OCI-LY7 (cell line): ENCODE results near the gene TAB3. TPM values are rescaled to one million over a fixed set of nuclear protein-coding genes. Genes with fewer than 3 reads are reported as not detected.

ENCODE experiments used
- BruUV-seq: library from RNA; stranded (reverse); fragments of 400-500 nt; replicated peaks from 2 replicates; lab custom pipeline; 2021; lab: Mats Ljungman, UMichigan
- CTCF ChIA-PET: fragments of 300-600 bp; sonication (Branson Sonifier 250); formaldehyde crosslinking; loops from one replicate; lab custom pipeline; 2022; ENCODE audit warnings: antibody characterized with exemption; ENCODE audit not compliant: unreplicated experiment; lab: Charles Lee
- POLR2A ChIA-PET: fragments of 300-600 bp; sonication (Branson Sonifier 250); formaldehyde crosslinking; loops from one replicate; lab custom pipeline; 2022; ENCODE audit warnings: antibody characterized with exemption; lab: Charles Lee
- DNase-seq: peaks from one replicate; pipeline ENCODE4 v3.0.0-alpha.2; 2015; ENCODE audit warnings: low spot score
- H2AFZ ChIP-seq: fragments of 200-600 bp; sonication (generic), shearing (Covaris generic); 2 replicates; pipeline ENCODE4 v1.6.1; 2014; ENCODE audit warnings: mild to moderate bottlenecking, antibody characterized with exemption, low read length, moderate library complexity
- H3K27ac ChIP-seq: fragments of 200-600 bp; sonication (generic); 2 replicates; pipeline ENCODE4 v1.5.1; 2014; ENCODE audit warnings: mixed run types, low read depth, mild to moderate bottlenecking, moderate library complexity, low read length, inconsistent platforms; ENCODE audit not compliant: poor library complexity, severe bottlenecking
- H3K36me3 ChIP-seq: fragments of 200-600 bp; sonication (generic); 2 replicates; pipeline ENCODE4 v1.6.1; 2014; ENCODE audit warnings: mild to moderate bottlenecking, antibody characterized with exemption, low read length, moderate library complexity, mixed read lengths; ENCODE audit not compliant: insufficient read depth
- H3K4me1 ChIP-seq: fragments of 200-600 bp; sonication (generic); 2 replicates; pipeline ENCODE4 v1.5.1; 2014; ENCODE audit warnings: mild to moderate bottlenecking, low read length; ENCODE audit not compliant: insufficient read depth, poor library complexity, severe bottlenecking
- H3K4me2 ChIP-seq: fragments of 200-600 bp; sonication (generic); 2 replicates; pipeline ENCODE4 v1.6.1; 2014; ENCODE audit warnings: mild to moderate bottlenecking, low read length
- H3K4me3 ChIP-seq: fragments of 200-600 bp; sonication (generic); 2 replicates; pipeline ENCODE4 v1.5.1; 2014; ENCODE audit warnings: mild to moderate bottlenecking, low read depth, low read length; ENCODE audit not compliant: poor library complexity, severe bottlenecking
- H3K79me2 ChIP-seq: fragments of 200-600 bp; sonication (generic); 2 replicates; pipeline ENCODE4 v1.6.1; 2016; ENCODE audit warnings: low read depth, mild to moderate bottlenecking, low read length, moderate library complexity, mixed read lengths; ENCODE audit not compliant: insufficient read depth
- H3K9me2 ChIP-seq: fragments of 200-600 bp; sonication (generic); 2 replicates; pipeline ENCODE4 v1.6.1; 2016; ENCODE audit warnings: mild to moderate bottlenecking, low read length, mixed read lengths; ENCODE audit not compliant: insufficient read depth
- H3K9me3 ChIP-seq: fragments of 200-600 bp; sonication (generic); 2 replicates; pipeline ENCODE4 v1.6.1; 2014; ENCODE audit warnings: mild to moderate bottlenecking, mixed run types, low read length, mixed read lengths
- H4K20me1 ChIP-seq: fragments of 200-600 bp; sonication (generic); 2 replicates; pipeline ENCODE4 v1.6.1; 2014; ENCODE audit warnings: mild to moderate bottlenecking, antibody characterized with exemption, low read length, moderate library complexity, mixed read lengths; ENCODE audit not compliant: insufficient read depth
- CTCF ChIP-seq: fragments of 200-600 bp; sonication (generic); conservative IDR thresholded peaks from 2 replicates; pipeline ENCODE4 v1.5.1; 2014; ENCODE audit warnings: mild to moderate bottlenecking, antibody characterized with exemption, low read length, moderate library complexity, mixed read lengths
- EZH2phosphoT487 ChIP-seq: fragments of 200-600 bp; sonication (generic); IDR thresholded peaks from 2 replicates; pipeline ENCODE4 v1.6.1; 2018; ENCODE audit warnings: low read depth, borderline replicate concordance, mild to moderate bottlenecking, mixed run types, antibody characterized with exemption, low read length, moderate library complexity, mixed read lengths
- intact Hi-C: fragments of 100-400 bp; cut with micrococcal nuclease; formaldehyde crosslinking; loops from one replicate; pipeline ENCODE4 v1.10.0; 2022; ENCODE audit not compliant: unreplicated experiment
- total RNA-seq, 2 experiments: library from RNA; depleted of rRNA in 1 of 2; stranded (reverse); fragments of >200 nt in 1 of 2; shearing (Covaris generic) in 1 of 2; gene quantifications; 2 replicates each; pipeline ENCODE4 v1.2.3, GENCODE V29; 2014 to 2022

Gene TAB3
- total RNA-seq, 2 experiments from 2014 or later = 13.8 to 14.6 TPM

- TF ChIP-seq CTCF = peak; percentile 41; the same call in 1 of the 2 replicates
- no peak for TF ChIP-seq EZH2phosphoT487
- POLR2A ChIA-PET = interaction anchor here (0.6 to 1.0 kb wide), 2 partner anchors 9 to 66 kb away, joined by 3 read pairs; no protein-coding TSS in a partner anchor
- no TSS peak for BruUV-seq
These were observed 67.9 kb downstream of the TAB3 start for GRCh38 chrX:30821116-30821515.

GRCh38 chrX:30819080-30819479, 70.0 kb downstream of the TAB3 start:
- H3K4me2 ChIP-seq = peak overlapping the region; percentile 29; the same call in 1 of the 2 replicates
- H3K4me3 ChIP-seq = no peak overlapping the region
- H3K36me3 ChIP-seq = no peaks in the 10 kb centered on the region
- H3K79me2 ChIP-seq = no peaks in the 10 kb centered on the region
- no peak overlapping the region for H3K27ac ChIP-seq
- CTCF ChIA-PET = no interaction called here
- POLR2A ChIA-PET = no interaction called here
- H2AFZ ChIP-seq = peak overlapping the region; percentile 44; the same call in 1 of the 2 replicates
- no peaks in the 10 kb centered on the region for H4K20me1 ChIP-seq
- H3K9me2 ChIP-seq = no peaks in the 10 kb centered on the region
- TF ChIP-seq CTCF (no peak), EZH2phosphoT487 (no peak)
- no peak for DNase-seq
- intact Hi-C loops = loop anchor here (10.0 kb wide), 1 partner anchor 164 kb away; the partner anchor contains the start of gene GK
- BruUV-seq = no TSS peak
- H3K9me3 ChIP-seq = no peaks in the 10 kb centered on the region; the same call in 1 of the 2 replicates
- H3K4me1 ChIP-seq = peaks cover 30% of the 10 kb centered on the region

More at GRCh38 chrX:30821116-30821515, 67.9 kb downstream of the TAB3 start:
- H3K4me3 ChIP-seq = no peak overlapping the region
- H3K36me3 ChIP-seq = no peaks in the 10 kb centered on the region
- H3K9me2 ChIP-seq = no peaks in the 10 kb centered on the region
- no peaks in the 10 kb centered on the region for H3K79me2 ChIP-seq
- no peak overlapping the region for H3K27ac ChIP-seq
- H3K4me2 ChIP-seq = no peak overlapping the region
- CTCF ChIA-PET = no interaction called here
- peaks cover 22% of the 10 kb centered on the region for H3K4me1 ChIP-seq
- intact Hi-C loops = loop anchor here (5.0 kb wide), 2 partner anchors 66 to 84 kb away; partner anchors contain the start of gene TAB3
- H3K9me3 ChIP-seq = no peaks in the 10 kb centered on the region
- no peaks in the 10 kb centered on the region for H4K20me1 ChIP-seq
- H2AFZ ChIP-seq = no peak overlapping the region
- DNase-seq = peak; percentile 8

GRCh38 chrX:30816079-30816478, 73.0 kb downstream of the TAB3 start:
- Histone ChIP-seq H3K4me1 (peaks cover 43% of the 10 kb centered on the region), H3K4me2 (no peak overlapping the region), H3K27ac (no peak overlapping the region), H2AFZ (no peak overlapping the region), H3K36me3 (no peaks in the 10 kb centered on the region), H4K20me1 (no peaks in the 10 kb centered on the region), H3K9me2 (no peaks in the 10 kb centered on the region), H3K4me3 (no peak overlapping the region), H3K9me3 (no peaks in the 10 kb centered on the region; the same call in 1 of the 2 replicates), H3K79me2 (no peaks in the 10 kb centered on the region)
- intact Hi-C loops = loop anchor here (10.0 kb wide), 1 partner anchor 161 kb away; the partner anchor contains the start of gene GK
- ChIA-PET POLR2A (no interaction called here), CTCF (no interaction called here)
- DNase-seq = no peak
- no TSS peak for BruUV-seq
- TF ChIP-seq EZH2phosphoT487 (no peak), CTCF (no peak)
